ENCODE results near the gene CFAP58.

The CFAP58 gene

DNA sequence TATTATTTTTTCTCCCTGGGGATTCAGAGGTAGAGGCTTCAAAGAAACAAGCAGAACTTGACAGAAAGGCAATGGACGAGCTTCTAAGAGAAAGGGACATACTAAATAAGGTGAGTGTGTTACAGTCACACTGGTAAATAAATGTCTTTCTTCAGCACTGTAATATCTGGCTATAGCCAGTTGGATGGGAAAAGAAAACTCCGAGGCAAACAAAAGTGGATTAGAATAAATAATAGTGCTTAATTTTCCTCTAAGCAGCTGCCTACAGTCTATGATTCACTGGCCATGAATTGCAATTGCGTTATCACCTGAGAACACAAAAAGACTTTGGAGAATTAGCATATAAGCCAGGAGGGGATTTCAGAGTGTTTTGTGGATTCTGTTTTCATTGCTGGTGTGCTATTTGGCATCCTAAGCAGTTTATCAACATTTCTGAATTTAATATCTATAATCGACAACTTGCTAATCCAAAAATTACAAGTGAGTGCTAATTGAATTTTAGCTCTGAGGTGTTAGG, 23.2 kb downstream of the CFAP58 start:
- no peak for DNase-seq

DNA sequence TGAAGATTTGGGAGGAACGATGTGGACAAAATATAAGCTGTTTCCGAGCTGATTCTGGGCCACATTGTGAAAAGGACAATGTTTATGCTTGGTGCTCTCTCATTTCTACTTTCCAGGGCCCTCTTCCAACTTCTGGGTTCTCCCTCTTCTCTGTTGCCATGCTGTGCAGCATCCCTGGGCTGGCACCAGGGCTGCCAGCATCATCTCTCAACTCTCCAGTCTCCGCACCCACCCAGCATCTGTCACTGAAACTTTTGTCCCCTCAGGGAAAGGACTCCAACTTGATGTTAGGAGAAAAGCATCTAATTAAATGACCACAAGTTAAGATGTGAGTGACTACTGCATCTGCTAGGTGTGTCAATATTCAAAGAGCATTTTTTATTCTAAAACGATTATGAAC, 26.7 kb downstream of the CFAP58 start:
- no peak for DNase-seq

DNA sequence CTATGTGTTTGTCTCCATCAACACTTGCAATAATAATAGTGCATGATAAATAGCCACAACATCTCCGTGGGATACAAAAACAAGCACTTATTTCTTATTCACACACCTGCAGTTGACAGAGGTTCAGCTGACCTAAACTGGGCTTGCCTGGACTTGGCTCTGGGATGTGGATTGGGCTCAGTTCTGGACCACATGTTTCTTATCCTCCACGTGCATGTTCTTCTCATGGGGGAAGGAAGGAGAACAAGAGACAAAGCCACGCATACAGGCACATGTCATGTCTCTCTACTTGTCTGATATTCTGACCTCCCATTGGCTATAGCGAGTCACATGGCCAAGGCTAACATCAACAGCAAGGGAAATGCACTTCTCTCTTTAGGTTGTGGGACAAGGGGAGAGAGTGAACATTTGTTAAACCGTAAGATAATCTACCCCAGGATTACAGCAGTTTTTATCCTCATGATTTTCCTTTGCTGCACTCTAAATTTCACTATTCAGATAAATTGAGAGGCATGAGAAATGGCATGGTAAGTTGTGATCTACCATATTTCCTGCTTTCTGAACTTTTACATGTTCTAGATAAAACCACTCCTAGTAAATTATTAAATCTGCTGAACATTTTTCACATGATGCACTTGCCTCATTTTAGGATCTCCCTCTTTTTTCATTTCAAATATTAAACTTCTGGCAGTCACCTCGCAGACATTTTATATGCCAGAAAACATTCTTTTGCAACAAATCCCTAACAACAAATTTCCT, 33.7 kb downstream of the CFAP58 start:
- DNase-seq: no peak

- DNase-seq: no peak
These were observed 35.2 kb downstream of the CFAP58 start for GRCh38 chr10:104388830-104389229.

- peak; percentile 10 for DNase-seq
These were observed 37.7 kb downstream of the CFAP58 start for GRCh38 chr10:104391150-104391968.

DNA sequence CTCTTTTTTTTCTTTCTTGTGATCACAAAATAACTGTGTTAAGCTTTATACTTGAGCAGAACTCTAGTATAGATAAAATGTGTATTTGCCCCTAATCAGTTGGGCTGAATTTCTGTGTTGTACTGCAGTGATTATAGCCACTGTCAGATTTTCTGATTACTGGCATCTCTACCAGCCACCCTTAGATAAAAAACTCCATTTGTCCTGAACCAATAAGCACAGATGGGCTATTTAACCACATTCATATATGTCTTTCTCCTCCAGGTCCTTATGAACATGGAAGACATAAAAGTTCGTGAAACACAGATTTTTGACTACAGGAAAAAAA, 38.3 kb downstream of the CFAP58 start:
- DNase-seq: no peak

DNA sequence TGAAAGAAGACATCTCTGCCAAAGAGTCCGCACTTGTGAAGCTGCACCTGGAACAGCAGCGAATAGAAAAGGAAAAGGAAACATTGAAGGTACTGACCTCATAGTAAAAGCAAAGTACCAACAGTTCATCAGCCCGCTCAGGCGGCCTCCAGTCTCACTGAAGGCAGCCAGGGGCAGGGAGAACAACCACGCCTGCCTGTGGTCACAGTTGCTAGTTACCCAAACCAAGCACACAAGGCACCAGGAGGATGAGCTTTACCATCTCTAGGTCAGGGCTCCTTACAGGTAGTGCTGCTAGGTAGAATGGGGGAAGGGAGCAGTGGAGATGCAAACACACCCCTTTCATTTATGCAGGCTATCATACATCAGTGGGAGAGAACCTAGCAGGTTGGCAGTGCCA, 39.8 kb downstream of the CFAP58 start:
- DNase-seq: no peak

GRCh38 chr10:104396581-104396980, 42.9 kb downstream of the CFAP58 start:
- DNase-seq: no peak

DNA sequence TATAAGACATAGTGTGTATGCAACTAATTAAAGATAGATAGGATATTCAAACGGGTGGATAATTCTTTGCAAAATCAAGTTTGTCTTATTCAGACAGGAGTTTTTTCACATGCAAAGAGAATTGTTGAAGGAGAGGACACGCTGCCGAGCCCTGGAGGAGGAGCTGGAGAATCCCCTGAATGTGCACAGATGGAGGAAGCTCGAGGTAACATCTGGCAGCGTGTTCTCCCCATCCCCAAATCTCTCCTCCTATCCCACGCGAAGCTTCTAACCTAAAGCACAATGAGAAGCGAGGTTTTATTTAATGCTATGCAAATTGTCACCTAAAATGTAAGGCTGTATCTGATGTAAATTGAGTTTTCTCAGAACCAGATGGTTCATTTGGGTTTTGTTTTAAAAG, 50.0 kb downstream of the CFAP58 start:
- no peak for DNase-seq

- DNase-seq: peak; percentile 55
These were observed 53.4 kb downstream of the CFAP58 start for GRCh38 chr10:104406715-104407650.

- DNase-seq: no peak
These were observed 59.9 kb downstream of the CFAP58 start for GRCh38 chr10:104413528-104413927.

GRCh38 chr10:104415526-104416165, 62.0 kb downstream of the CFAP58 start:
- DNase-seq: no peak

DNA sequence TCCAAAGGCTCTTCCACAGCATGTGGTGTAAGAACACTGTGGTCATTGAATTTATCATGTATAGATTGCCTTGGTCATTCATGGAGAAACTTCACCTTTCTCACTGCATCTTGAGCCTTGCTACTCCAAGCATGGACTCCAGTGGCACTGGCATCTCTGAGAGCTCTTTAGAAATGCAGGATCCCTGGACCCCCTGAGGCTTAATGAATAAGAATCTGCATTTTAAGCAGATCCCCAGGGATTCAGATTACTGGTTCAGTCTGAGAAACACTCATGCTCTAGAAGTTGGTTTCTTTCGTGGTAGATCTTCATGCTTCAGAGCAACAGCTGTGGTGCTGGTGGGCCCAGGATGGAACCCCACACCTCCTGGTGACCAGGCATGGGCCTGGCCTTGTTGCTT, 63.2 kb downstream of the CFAP58 start:
- DNase-seq: no peak

- no peak for DNase-seq
These were observed 64.1 kb downstream of the CFAP58 start for GRCh38 chr10:104417637-104418292.

GRCh38 chr10:104424719-104425118, 71.1 kb downstream of the CFAP58 start:
- peak; percentile 26 for DNase-seq

GRCh38 chr10:104427989-104428388, 74.4 kb downstream of the CFAP58 start:
- DNase-seq: no peak

DNA sequence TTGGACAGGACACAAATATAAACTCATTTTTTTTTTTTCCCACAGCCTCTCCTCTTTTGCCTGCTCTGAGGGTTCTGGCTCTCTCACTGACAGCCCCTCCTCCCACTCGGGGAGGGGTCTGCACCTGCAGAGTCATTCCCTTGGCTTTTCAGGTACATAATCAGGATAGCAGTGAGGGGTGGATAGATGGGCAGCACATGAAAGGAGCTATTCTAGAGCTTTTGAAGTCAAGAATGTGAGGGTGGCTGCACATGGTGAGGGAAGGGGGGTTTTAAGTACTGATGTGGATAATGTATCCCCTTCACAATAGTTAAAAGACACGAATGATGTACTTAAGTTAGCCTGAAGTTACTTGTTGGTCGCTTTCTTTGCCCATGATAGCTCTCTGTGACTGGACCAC, 76.2 kb downstream of the CFAP58 start:
- DNase-seq: no peak

DNA sequence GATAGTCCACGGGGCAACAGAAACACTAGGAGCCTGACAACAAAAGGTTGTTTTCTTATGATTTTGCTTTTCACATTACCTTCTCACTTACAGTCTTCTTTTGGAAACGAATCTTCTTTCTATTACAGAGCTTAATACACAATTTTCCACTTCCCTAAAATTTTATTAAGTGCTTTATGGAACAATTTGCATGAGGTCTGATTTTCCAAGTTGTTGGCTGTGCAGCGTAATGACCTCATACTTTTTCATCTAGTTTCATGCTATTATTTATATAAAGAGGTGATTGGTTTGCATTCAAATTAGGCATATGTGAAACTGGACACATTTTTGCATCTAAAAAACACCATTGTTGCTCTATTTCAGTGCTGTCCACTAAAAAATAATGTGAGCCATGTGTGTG, 76.7 kb downstream of the CFAP58 start:
- no peak for DNase-seq

- no peak for DNase-seq
These were observed 80.0 kb downstream of the CFAP58 start for GRCh38 chr10:104433669-104434068.

DNA sequence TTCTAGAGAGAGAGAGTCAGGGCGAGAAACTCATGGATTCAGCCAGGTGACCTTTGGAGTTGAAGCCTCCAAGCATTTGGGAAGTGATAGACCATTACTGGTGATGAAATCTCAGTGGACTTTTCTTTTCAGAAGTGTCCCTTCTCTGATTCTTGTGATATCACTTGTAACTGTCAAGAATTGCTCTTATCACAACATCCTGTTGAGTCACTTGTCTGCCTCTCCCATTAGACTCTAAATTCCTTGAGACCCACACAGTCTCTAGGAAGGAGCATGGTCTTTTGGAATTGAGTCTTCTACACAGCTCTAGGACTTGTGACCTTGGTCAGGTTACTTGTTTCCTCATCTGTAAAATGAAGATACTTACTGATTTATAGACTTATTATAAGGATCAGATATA, 81.0 kb downstream of the CFAP58 start:
- DNase-seq: peak; percentile 35

DNA sequence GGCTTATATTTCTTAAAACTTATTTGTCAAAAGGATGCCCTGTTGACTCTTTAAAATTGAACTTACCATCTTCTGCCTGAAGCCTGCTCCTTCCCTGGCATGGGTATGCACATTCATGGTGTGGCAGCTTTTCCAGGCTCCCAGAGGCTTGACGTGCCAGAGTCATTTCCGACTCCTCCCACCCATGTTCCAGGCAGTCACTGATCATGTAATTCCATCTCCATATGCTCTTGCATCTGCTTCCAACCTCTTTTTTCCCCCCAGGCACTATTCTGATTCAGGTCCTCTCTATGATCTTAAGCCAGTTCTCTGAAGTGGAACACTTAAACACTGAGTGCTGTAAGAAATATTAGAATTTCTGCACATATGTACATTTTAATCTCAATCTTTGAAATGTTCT, 82.2 kb downstream of the CFAP58 start:
- peak; percentile 34 for DNase-seq

DNA sequence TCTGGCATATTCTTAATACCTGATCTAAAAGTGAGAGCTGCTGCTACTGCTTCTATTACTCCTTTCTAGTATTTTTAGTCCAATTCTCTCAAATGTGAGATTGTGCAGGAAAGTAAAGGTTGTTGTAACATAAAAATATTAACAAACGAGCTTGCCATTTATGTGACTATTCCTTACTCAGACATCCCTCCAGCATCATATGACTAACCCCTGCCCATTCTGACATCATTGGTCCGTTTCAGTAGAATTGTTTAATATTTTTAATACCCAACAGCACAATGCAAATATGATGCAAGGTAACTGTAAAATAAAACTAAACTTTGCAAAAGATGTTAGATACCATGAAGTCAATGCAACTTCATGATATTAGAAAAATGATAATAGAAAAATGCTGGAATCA, 83.6 kb downstream of the CFAP58 start:
- DNase-seq: no peak

Data from fibroblast of skin of right biceps (primary cell).